Renal pelvis (tissue), 4 donors: ENCODE data around the gene TMEM182. TPM values are rescaled to one million over a fixed set of nuclear protein-coding genes. Genes with fewer than 3 reads are reported as not detected.

Experiments
- DNase-seq: peaks from one replicate; pipeline ENCODE4 v3.0.0-alpha.2; 2013
- polyA plus RNA-seq, 3 donors: library from polyadenylated mRNA; unstranded; fragments of 120-200 nt; gene quantifications; one replicate each; pipeline ENCODE4 v1.2.1, GENCODE V29; 2013; ENCODE audit not compliant: insufficient read length in 3 of 3

TMEM182 gene
- polyA plus RNA-seq, 3 donors: 6.5 to 8.7 (median 7.6) TPM

- DNase-seq: no peak
Observed at GRCh38 chr2:102796337-102796736, 34.5 kb downstream of the TMEM182 start.

- DNase-seq: no peak
Observed at GRCh38 chr2:102797486-102797885, 35.7 kb downstream of the TMEM182 start.

GRCh38 chr2:102798181-102798580 lies 36.4 kb downstream of the TMEM182 start:
- DNase-seq: no peak

GRCh38 chr2:102801098-102801718 lies 39.4 kb downstream of the TMEM182 start:
- no peak for DNase-seq

DNA sequence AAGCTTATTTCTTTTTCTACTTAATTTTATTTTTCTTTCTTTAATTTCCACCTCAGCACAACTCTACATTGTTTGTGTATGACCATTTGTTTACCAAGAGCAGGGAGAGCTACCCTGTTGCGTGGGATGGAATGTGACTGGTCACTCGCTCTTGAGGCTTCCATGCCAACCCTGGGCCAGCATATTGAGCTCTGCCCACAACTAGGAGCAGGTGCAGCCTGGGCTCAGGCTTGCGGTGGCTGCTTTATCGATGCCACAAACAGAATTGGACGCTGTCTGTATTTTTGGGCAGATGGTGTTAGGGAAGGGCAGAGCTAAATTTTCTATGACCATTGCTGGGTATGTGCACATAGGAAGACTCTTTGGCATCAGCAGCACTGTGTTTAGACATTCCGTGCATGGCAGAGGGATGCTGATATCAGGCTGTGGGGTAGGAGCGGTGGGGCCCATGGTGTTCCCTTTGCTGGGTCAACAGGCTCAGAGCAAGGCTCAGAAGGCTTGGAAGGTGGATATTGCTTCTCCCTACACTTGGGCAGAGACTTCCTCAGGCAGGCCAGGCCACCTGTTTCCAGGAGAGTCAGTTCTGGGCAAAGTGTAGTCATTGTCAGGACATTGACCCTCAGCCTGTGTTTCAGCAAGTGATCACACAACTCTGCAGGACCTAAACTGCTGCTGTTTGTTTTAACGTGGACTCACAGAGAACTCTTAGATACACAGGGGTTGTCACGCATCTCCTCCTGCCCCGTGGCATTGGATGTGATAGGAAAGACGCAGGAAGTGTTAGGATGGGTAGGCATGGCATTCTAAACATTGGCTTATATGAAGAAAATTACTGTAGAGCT lies 40.2 kb downstream of the TMEM182 start:
- no peak for DNase-seq

GRCh38 chr2:102803041-102803896 lies 41.4 kb downstream of the TMEM182 start:
- DNase-seq: no peak

GRCh38 chr2:102803897-102804217 lies 42.0 kb downstream of the TMEM182 start:
- DNase-seq: no peak

DNA sequence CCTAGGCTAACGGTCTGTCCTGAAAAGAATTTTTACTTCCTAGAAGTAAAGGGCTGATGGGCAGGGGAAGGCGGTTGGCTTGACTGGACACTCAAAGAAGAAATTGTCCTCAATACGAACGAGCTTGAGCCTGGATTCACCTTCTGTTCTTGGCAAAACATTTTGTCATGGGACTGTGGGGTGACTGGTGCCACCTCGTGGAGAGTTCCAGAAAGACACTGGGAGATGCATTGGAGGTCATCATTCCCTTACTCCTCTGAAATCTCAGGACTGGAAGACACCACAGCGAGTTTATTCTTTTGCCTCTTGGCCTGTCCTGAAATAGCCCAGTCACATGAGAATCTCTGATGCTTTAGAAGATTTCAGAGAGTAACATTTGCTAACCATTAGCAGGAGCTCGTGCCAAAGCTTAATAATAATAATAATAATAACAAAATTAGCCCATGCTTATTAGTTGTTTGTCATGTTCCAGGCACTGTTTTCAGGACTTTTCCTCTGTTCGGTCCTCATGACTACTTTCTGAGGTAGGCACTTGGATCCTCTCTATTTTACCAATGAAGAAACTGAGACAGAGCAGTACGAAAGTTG lies 44.5 kb downstream of the TMEM182 start:
- DNase-seq: peak; percentile 60

- no peak for DNase-seq
Observed at GRCh38 chr2:102809291-102810189, 47.7 kb downstream of the TMEM182 start.

- no peak for DNase-seq
Observed at GRCh38 chr2:102815285-102815684, 53.5 kb downstream of the TMEM182 start.

GRCh38 chr2:102826904-102827303 lies 65.1 kb downstream of the TMEM182 start:
- peak; percentile 65 for DNase-seq

- no peak for DNase-seq
Observed at GRCh38 chr2:102832789-102833188, 71.0 kb downstream of the TMEM182 start.

- no peak for DNase-seq
Observed at GRCh38 chr2:102834523-102835273, 72.9 kb downstream of the TMEM182 start.

- DNase-seq: no peak
Observed at GRCh38 chr2:102837626-102838198, 75.9 kb downstream of the TMEM182 start.

GRCh38 chr2:102839668-102840388 lies 78.0 kb downstream of the TMEM182 start:
- peak; percentile 42 for DNase-seq

- DNase-seq: peak; percentile 63
Observed at GRCh38 chr2:102841107-102841840, 79.4 kb downstream of the TMEM182 start.

DNA sequence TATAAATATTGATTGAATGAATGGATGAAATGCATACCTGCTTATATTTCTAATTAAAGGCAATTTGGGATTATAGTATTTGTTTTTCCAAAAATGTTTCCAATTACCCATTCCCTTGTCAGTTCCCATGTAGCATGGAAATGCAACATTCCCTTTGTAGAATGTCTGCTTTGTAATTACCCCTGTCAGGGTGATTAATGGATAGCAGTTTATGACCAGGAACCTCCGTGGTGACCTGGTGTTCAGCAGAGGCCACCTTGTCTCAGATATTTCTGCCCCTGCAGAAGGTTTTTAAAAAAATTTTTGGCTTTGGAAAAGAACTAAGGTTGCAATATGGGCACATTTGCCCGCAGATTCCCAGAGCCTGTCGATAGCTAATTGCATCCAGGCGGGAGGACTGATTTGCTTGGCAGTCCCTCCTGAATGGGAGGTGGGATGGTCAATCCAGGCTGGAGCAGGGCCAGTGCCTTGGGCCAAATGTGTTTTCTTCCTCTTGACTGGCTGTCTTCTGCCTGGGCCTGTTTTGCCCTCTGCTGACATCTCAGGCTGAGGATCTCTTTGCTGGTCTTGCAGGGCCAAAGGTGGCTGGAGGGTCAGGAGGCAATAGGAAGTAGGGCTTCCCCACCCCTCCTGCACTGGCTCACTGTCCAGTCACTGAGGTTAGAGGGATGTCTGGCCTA lies 82.1 kb downstream of the TMEM182 start:
- DNase-seq: peak; percentile 58

GRCh38 chr2:102844911-102845310 lies 83.1 kb downstream of the TMEM182 start:
- DNase-seq: no peak
